ENCODE data around the gene COL11A2. TPM values are rescaled to one million over a fixed set of nuclear protein-coding genes. Genes with fewer than 3 reads are reported as not detected.

COL11A2 gene
- total and polyA plus RNA-seq, 4 donors, result 0.13 to 3.6 (median 1.6) TPM

- Histone ChIP-seq H3K27me3 (ENCODE audit: control insufficient read depth in 1 of 2, insufficient read depth in 2 of 2, low read length in 1 of 2) (no peaks in the 10 kb centered on the region), H3K4me1 (ENCODE audit: control insufficient read depth in 1 of 2, insufficient read depth in 2 of 2, low read length in 2 of 2) (no peaks in the 10 kb centered on the region), H3K4me3 (ENCODE audit: low read length in 2 of 2) (no peak overlapping the region), H3K36me3 (ENCODE audit: control insufficient read depth in 1 of 2, insufficient read depth in 2 of 2, low read length in 1 of 2) (no peaks in the 10 kb centered on the region), H3K27ac (ENCODE audit: low read depth in 1 of 2, low read length in 2 of 2) (no peak overlapping the region), H3K9me3 (ENCODE audit: control insufficient read depth, low read length) (no peaks in the 10 kb centered on the region)
- intact Hi-C loops (cut with DNase I), result no loop called here
- ATAC-seq (ENCODE audit: low FRiP score), result no peak
- 75 to 78% methylated on average over 8 of the region's 8 CpGs for WGBS, 2 donors
- peak; percentile 20 to 59 for DNase-seq
Measured at GRCh38 chr6:33171880-33172687, 20.2 kb downstream of the COL11A2 start.

GRCh38 chr6:33171016-33171879 is 21.0 kb downstream of the COL11A2 start:
- intact Hi-C loops (cut with DNase I), result no loop called here

DNA sequence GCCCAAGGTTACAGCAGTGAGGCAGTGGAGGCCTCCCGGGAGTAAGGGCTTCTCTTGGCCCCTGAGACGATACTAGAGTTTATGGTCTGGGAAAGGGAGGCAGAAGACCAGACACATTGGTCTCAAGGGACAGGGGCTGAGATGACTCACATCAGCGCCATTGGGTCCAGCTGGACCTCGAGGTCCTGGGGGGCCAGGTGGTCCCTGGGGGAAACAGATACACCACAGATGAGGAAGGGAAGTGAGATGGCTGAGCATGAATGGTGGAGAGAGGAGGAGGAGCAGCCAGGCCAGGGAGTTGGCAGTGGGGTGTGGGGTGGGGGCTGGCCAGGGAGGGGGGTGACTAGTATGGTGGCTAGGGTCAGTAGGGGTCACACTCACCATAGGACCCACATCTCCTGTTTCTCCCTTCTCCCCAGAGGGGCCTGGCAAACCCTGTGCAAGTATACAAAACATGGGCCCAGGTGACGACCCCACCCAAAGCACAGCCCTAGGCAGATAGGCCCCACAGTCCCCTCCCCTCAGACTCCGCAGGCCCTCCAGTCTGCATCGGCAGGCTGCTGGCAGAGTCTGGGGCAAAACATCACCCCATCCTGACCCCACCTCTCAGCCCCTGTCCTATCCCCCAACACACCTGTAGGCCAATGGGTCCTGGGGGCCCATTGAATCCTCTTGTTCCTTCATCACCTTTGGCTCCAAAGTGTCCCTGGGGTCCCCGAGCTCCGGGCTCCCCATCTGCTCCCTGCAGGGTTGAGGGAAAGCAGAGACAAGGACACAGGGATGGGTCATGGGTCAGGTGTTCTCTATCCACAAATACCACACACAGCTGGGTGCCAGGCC is 21.9 kb downstream of the COL11A2 start:
- intact Hi-C loops (cut with DNase I), result no loop called here
- H3K36me3 ChIP-seq (ENCODE audit: control insufficient read depth in 1 of 2, insufficient read depth in 2 of 2, low read length in 1 of 2), result no peaks in the 10 kb centered on the region
- no peaks in the 10 kb centered on the region for H3K9me3 ChIP-seq (ENCODE audit: control insufficient read depth, low read length)
- no peak for DNase-seq
- no peak for ATAC-seq (ENCODE audit: low FRiP score)
- no peak overlapping the region for H3K27ac ChIP-seq (ENCODE audit: low read depth in 1 of 2, low read length in 2 of 2)
- no peaks in the 10 kb centered on the region for H3K27me3 ChIP-seq (ENCODE audit: control insufficient read depth in 1 of 2, insufficient read depth in 2 of 2, low read length in 1 of 2)
- 88 to 90% methylated on average over 9 of the region's 9 CpGs for WGBS, 2 donors
- no peaks in the 10 kb centered on the region for H3K4me1 ChIP-seq (ENCODE audit: control insufficient read depth in 1 of 2, insufficient read depth in 2 of 2, low read length in 2 of 2)
- H3K4me3 ChIP-seq (ENCODE audit: low read length in 2 of 2), result no peak overlapping the region

More at GRCh38 chr6:33171016-33171879, 21.0 kb downstream of the COL11A2 start:
- no peaks in the 10 kb centered on the region for H3K4me1 ChIP-seq (ENCODE audit: control insufficient read depth in 1 of 2, insufficient read depth in 2 of 2, low read length in 2 of 2)
- 91 to 92% methylated on average over 11 of the region's 11 CpGs for WGBS, 2 donors
- DNase-seq (peak; percentile 28 to 56), ATAC-seq (ENCODE audit: low FRiP score) (no peak)
- H3K4me3 ChIP-seq (ENCODE audit: low read length in 2 of 2), result no peak overlapping the region
- H3K27me3 ChIP-seq (ENCODE audit: control insufficient read depth in 1 of 2, insufficient read depth in 2 of 2, low read length in 1 of 2), result no peaks in the 10 kb centered on the region
- no peak overlapping the region for H3K27ac ChIP-seq (ENCODE audit: low read depth in 1 of 2, low read length in 2 of 2)
- H3K36me3 ChIP-seq (ENCODE audit: control insufficient read depth in 1 of 2, insufficient read depth in 2 of 2, low read length in 1 of 2), result no peaks in the 10 kb centered on the region
- no peaks in the 10 kb centered on the region for H3K9me3 ChIP-seq (ENCODE audit: control insufficient read depth, low read length)

DNA sequence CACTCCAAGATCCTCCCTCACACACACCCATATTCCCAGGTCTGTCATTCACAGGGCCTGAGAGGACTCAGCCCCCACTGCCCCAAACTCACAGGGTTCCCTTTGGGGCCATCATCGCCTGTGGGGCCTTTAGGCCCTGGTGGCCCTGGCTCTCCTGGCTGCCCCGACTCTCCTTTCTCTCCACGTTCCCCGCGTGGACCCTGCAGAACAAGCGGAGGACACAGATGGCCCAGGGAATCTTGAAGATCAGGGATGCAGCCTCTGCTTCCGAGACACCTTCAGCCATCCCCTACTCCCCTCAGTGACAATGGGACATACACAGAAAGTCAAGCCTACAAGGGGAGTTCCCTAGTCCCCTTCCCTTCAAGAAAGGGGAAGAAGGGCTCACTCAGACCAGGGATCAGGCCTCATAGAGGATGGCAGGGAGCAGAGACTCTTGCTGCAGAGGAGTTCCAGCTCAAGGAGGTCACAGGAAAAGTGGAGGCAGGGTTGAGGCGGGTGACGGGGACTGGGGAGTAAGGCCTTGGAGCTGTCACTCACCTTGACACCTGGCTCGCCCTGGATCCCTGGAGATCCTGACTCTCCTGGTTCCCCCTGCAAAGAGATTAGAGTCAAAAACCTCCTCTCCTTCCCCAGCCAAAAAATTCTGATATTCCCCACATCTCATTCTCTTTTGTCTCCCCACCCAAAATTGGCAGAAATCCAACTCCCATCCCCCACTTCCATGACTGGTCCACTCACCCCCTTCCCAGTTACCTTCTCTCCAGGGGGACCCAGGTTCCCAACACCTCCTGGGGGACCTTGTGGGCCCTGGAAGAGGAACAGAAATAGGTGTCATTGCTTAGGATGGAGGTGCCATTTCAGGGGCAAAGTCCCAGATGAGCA is 22.7 kb downstream of the COL11A2 start:
- no peak for ATAC-seq (ENCODE audit: low FRiP score)
- WGBS, 2 donors, result 96 to 97% methylated on average over 10 of the region's 10 CpGs
- Histone ChIP-seq H3K36me3 (ENCODE audit: control insufficient read depth in 1 of 2, insufficient read depth in 2 of 2, low read length in 1 of 2) (no peaks in the 10 kb centered on the region), H3K9me3 (ENCODE audit: control insufficient read depth, low read length) (no peaks in the 10 kb centered on the region), H3K4me1 (ENCODE audit: control insufficient read depth in 1 of 2, insufficient read depth in 2 of 2, low read length in 2 of 2) (no peaks in the 10 kb centered on the region), H3K27me3 (ENCODE audit: control insufficient read depth in 1 of 2, insufficient read depth in 2 of 2, low read length in 1 of 2) (no peaks in the 10 kb centered on the region), H3K4me3 (ENCODE audit: low read length in 2 of 2) (no peak overlapping the region), H3K27ac (ENCODE audit: low read depth in 1 of 2, low read length in 2 of 2) (no peak overlapping the region)
- intact Hi-C loops (cut with DNase I), result no loop called here
- no peak for DNase-seq

DNA sequence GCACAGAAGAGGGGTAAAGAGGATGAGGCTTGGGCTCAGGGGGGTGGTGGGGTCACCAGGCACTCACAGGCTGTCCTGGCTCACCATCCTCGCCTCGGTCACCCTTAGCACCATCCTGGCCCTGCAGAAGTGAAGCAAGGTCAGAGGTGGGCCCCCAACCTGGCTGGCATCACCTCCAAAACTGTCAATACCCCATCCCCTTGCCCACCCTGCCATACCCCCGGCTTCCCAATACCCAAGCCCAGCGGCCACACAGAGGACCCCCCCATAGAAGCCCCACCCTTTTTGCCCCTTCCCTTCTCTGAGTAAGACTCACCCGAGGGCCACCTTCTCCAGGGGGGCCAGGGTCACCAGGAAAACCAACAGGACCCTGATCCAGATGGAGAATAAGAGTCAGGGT is 23.6 kb downstream of the COL11A2 start:
- WGBS, 2 donors, result 73 to 77% methylated on average over 5 of the region's 5 CpGs
- no peaks in the 10 kb centered on the region for H3K27me3 ChIP-seq (ENCODE audit: control insufficient read depth in 1 of 2, insufficient read depth in 2 of 2, low read length in 1 of 2)
- no peak overlapping the region for H3K27ac ChIP-seq (ENCODE audit: low read depth in 1 of 2, low read length in 2 of 2)
- intact Hi-C loops (cut with DNase I), result no loop called here
- no peaks in the 10 kb centered on the region for H3K4me1 ChIP-seq (ENCODE audit: control insufficient read depth in 1 of 2, insufficient read depth in 2 of 2, low read length in 2 of 2)
- ATAC-seq (ENCODE audit: low FRiP score) (no peak), DNase-seq (no peak)
- H3K4me3 ChIP-seq (ENCODE audit: low read length in 2 of 2), result no peak overlapping the region
- H3K36me3 ChIP-seq (ENCODE audit: control insufficient read depth in 1 of 2, insufficient read depth in 2 of 2, low read length in 1 of 2), result no peaks in the 10 kb centered on the region
- no peaks in the 10 kb centered on the region for H3K9me3 ChIP-seq (ENCODE audit: control insufficient read depth, low read length)

DNA sequence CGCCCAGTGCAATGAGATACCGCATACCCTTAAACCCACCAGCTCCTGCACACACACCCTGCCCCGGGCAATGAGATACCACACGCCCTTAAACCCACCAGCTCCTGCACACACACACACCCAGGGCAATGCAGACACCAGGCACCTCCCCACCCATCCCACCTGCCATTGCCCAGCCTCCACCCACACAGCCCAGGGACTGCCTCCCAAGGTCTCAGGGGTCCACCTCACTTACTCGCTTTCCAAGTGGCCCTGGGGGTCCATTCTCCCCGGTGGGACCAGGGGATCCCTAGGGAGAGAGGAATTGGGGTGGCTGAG is 24.0 kb downstream of the COL11A2 start:
- DNase-seq, result no peak
- Histone ChIP-seq H3K4me3 (ENCODE audit: low read length in 2 of 2) (no peak overlapping the region), H3K27ac (ENCODE audit: low read depth in 1 of 2, low read length in 2 of 2) (no peak overlapping the region), H3K9me3 (ENCODE audit: control insufficient read depth, low read length) (no peaks in the 10 kb centered on the region), H3K36me3 (ENCODE audit: control insufficient read depth in 1 of 2, insufficient read depth in 2 of 2, low read length in 1 of 2) (no peaks in the 10 kb centered on the region), H3K4me1 (ENCODE audit: control insufficient read depth in 1 of 2, insufficient read depth in 2 of 2, low read length in 2 of 2) (no peaks in the 10 kb centered on the region), H3K27me3 (ENCODE audit: control insufficient read depth in 1 of 2, insufficient read depth in 2 of 2, low read length in 1 of 2) (no peaks in the 10 kb centered on the region)
- no peak for ATAC-seq (ENCODE audit: low FRiP score)
- 75 to 81% methylated on average over 6 of the region's 6 CpGs for WGBS, 2 donors
- intact Hi-C loops (cut with DNase I), result no loop called here

GRCh38 chr6:33167374-33168283 is 24.6 kb downstream of the COL11A2 start:
- Histone ChIP-seq H3K36me3 (ENCODE audit: control insufficient read depth in 1 of 2, insufficient read depth in 2 of 2, low read length in 1 of 2) (no peaks in the 10 kb centered on the region), H3K4me3 (ENCODE audit: low read length in 2 of 2) (no peak overlapping the region), H3K9me3 (ENCODE audit: control insufficient read depth, low read length) (no peaks in the 10 kb centered on the region), H3K27me3 (ENCODE audit: control insufficient read depth in 1 of 2, insufficient read depth in 2 of 2, low read length in 1 of 2) (no peaks in the 10 kb centered on the region), H3K27ac (ENCODE audit: low read depth in 1 of 2, low read length in 2 of 2) (no peak overlapping the region), H3K4me1 (ENCODE audit: control insufficient read depth in 1 of 2, insufficient read depth in 2 of 2, low read length in 2 of 2) (no peaks in the 10 kb centered on the region)
- DNase-seq (no peak), ATAC-seq (ENCODE audit: low FRiP score) (no peak)
- intact Hi-C loops (cut with DNase I), result no loop called here
- 90 to 91% methylated on average over 16 to 19 of the region's 19 CpGs for WGBS, 2 donors

All from aorta (tissue), 5 donors.